Psoas muscle (tissue), 8 donors: ENCODE results near the gene CTXN2. TPM values are rescaled to one million over a fixed set of nuclear protein-coding genes. Genes with fewer than 3 reads are reported as not detected.

Experiments
- ATAC-seq, 4 donors: fragments of 200-7000 bp; cut with Tn5 transposase; one replicate each; pipeline ENCODE4 v1.9.1; 2020; ENCODE audit warnings: moderate library complexity in 3 of 4, mild to moderate bottlenecking in 2 of 4
- DNase-seq, 2 donors: peaks; one replicate each; pipeline ENCODE4 v3.0.0-alpha.2; 2020
- H3K27ac ChIP-seq: fragments of 200-600 bp; one replicate; pipeline ENCODE4 v1.8.0; 2022
- H3K27me3 ChIP-seq, 3 donors: fragments of 200-600 bp in 1 of 3; one replicate each; pipeline versions ENCODE4 v1.6.1 to v1.8.0; 2013 to 2022; ENCODE audit warnings: low read length in 2 of 3, mild to moderate bottlenecking in 2 of 3, moderate library complexity in 1 of 3; ENCODE audit not compliant: insufficient read depth in 3 of 3
- H3K36me3 ChIP-seq, 2 donors: fragments of 200-600 bp in 1 of 2; one replicate each; pipeline versions ENCODE4 v1.6.1 to v1.8.0; 2013 to 2022; ENCODE audit warnings: low read depth in 1 of 2, mild to moderate bottlenecking in 1 of 2, moderate library complexity in 1 of 2; ENCODE audit not compliant: insufficient read depth in 1 of 2
- H3K4me1 ChIP-seq: fragments of 200-600 bp; one replicate; pipeline ENCODE4 v1.8.0; 2022
- H3K4me3 ChIP-seq: fragments of 200-600 bp; one replicate; pipeline ENCODE4 v1.8.0; 2022; ENCODE audit warnings: mild to moderate bottlenecking
- H3K9me3 ChIP-seq: fragments of 200-600 bp; one replicate; pipeline ENCODE4 v1.8.0; 2022
- CTCF ChIP-seq: fragments of 200-600 bp; IDR thresholded peaks from one replicate; pipeline ENCODE4 v1.8.0; 2022; ENCODE audit warnings: antibody characterized with exemption
- WGBS, 3 donors: extraction: QIAGEN DNeasy Blood & Tissue Kit; methylation state at CpG; one replicate each; pipeline versions ENCODE4 v1.1.6 to v1.1.7; 2013; 5-methylcytosine and 5-hydroxymethylcytosine counted together
- intact Hi-C, 2 donors: fragments of 100-400 bp; cut with DNase I; formaldehyde crosslinking; loops; one replicate each; pipeline versions ENCODE4 v1.11.0 to v1.14.2; 2022
- long read RNA-seq, 2 donors: library from polyadenylated mRNA; unstranded; transcript quantifications; one replicate each; pipeline ENCODE4 v2.0.0, GENCODE V29; 2021
- polyA plus RNA-seq, 3 donors: library from polyadenylated mRNA; stranded (reverse); fragments of 200-250 nt; gene quantifications; one replicate each; pipeline ENCODE4 v1.2.3, GENCODE V29; 2013
- total RNA-seq, 4 donors: library from RNA; stranded (reverse); fragmentation: NEBNext Ultra II Directional in 2 of 4; extraction: Animal tissue kit (Norgen Biotek cat#: 25700) in 2 of 4; gene quantifications; one replicate each; pipeline versions ENCODE4 v1.2.1 to v1.2.4, GENCODE V29; 2021 to 2023
- donor health status: healthy with polysubstance abuse.
- donor health status: DM: no; HTN: no; CAD: no; lungs with moderate emphysema.
- donor health status: Bipolar disorder and iron deficiency.
- donor health status: healthy.
- donor health status: DM: yes; HTN: yes; CAD: no.
- donor health status: DM: no; HTN: no; CAD: no.
- donor health status: DM: no; HTN: no; CAD: no.
- donor health status: DM: yes; HTN: yes; CAD: no.

CTXN2 gene
- total RNA-seq (not detected), polyA plus RNA-seq (not detected)
- long read RNA-seq, donor 1: 0 reads
- long read RNA-seq, donor 2: 0 reads

- Histone ChIP-seq H3K27me3 (peaks cover 0 to 4% (median 4%) of the 10 kb centered on the region in 3 donors), H3K36me3 (no peaks in the 10 kb centered on the region), H3K4me3 (no peak within 1 kb of the TSS), H3K9me3 (no peaks in the 10 kb centered on the region), H3K27ac (no peak within 1 kb of the TSS), H3K4me1 (no peaks in the 10 kb centered on the region)
- DNase-seq (no peak), ATAC-seq (no peak)
- intact Hi-C loops: no loop called here
- TF ChIP-seq CTCF: no peak
- WGBS, 3 donors: 5 to 7% (median 5%) methylated on average over 31 of the region's 31 CpGs
Observed at GRCh38 chr15:48191574-48192225, at the start of gene CTXN2. CTXN2 (plus strand) TSS chr15:48191665; CDS start chr15:48201301, 9,636 bp downstream.

- TF ChIP-seq CTCF: no peak
- ATAC-seq (peak in 3 of 4 donors; percentile 43 to 75 (median 61)), DNase-seq (no peak)
- Histone ChIP-seq H3K9me3 (no peaks in the 10 kb centered on the region), H3K36me3 (no peaks in the 10 kb centered on the region), H3K4me3 (no peak overlapping the region), H3K27ac (no peak overlapping the region), H3K27me3 (no peaks in the 10 kb centered on the region), H3K4me1 (peaks cover 18% of the 10 kb centered on the region)
- WGBS, 3 donors: 68 to 93% (median 70%) methylated on average over 1 of the region's 1 CpG
- intact Hi-C loops: no loop called here
Observed at GRCh38 chr15:48143856-48144255, 47.6 kb upstream of the CTXN2 start.

- Histone ChIP-seq H3K27me3 (no peaks in the 10 kb centered on the region), H3K9me3 (no peaks in the 10 kb centered on the region), H3K36me3 (no peaks in the 10 kb centered on the region), H3K4me3 (no peak overlapping the region), H3K4me1 (peaks cover 18% of the 10 kb centered on the region), H3K27ac (no peak overlapping the region)
- no peak for DNase-seq
- ATAC-seq: no peak
- 39 to 63% (median 43%) methylated on average over 1 of the region's 1 CpG for WGBS, 3 donors
- TF ChIP-seq CTCF: no peak
- intact Hi-C loops: no loop called here
Observed at GRCh38 chr15:48144889-48145288, 46.6 kb upstream of the CTXN2 start.

- Histone ChIP-seq H3K36me3 (no peaks in the 10 kb centered on the region), H3K4me1 (peaks cover 18% of the 10 kb centered on the region), H3K9me3 (no peaks in the 10 kb centered on the region), H3K4me3 (no peak overlapping the region), H3K27ac (no peak overlapping the region), H3K27me3 (no peaks in the 10 kb centered on the region)
- TF ChIP-seq CTCF: no peak
- intact Hi-C loops: no loop called here
- DNase-seq: no peak
- ATAC-seq: no peak
Observed at GRCh38 chr15:48145923-48146322, 45.5 kb upstream of the CTXN2 start.

GRCh38 chr15:48147358-48147757, 44.1 kb upstream of the CTXN2 start:
- TF ChIP-seq CTCF: no peak
- Histone ChIP-seq H3K9me3 (no peaks in the 10 kb centered on the region), H3K4me3 (no peak overlapping the region), H3K36me3 (no peaks in the 10 kb centered on the region), H3K27ac (no peak overlapping the region), H3K4me1 (peaks cover 18% of the 10 kb centered on the region), H3K27me3 (no peaks in the 10 kb centered on the region)
- DNase-seq (no peak), ATAC-seq (no peak)
- intact Hi-C loops: no loop called here
